Measurements from ENCODE around the gene KCNN3.

Gene KCNN3

GRCh38 chr1:154735061-154735803 lies 134.8 kb downstream of the KCNN3 start:
- Histone ChIP-seq H3K9ac (ENCODE audit: low read length) (no peak overlapping the region), H3K9me3 (ENCODE audit: control insufficient read depth, low read depth, low read length) (no peaks in the 10 kb centered on the region), H3K36me3 (ENCODE audit: control insufficient read depth, low read depth, low read length) (no peaks in the 10 kb centered on the region), H3K4me1 (ENCODE audit: control insufficient read depth, low read depth, low read length) (peaks cover 10% of the 10 kb centered on the region), H3K4me3 (ENCODE audit: low read length) (no peak overlapping the region), H3K27me3 (ENCODE audit: control insufficient read depth, insufficient read depth, low read length) (no peaks in the 10 kb centered on the region), H3K27ac (ENCODE audit: low read length) (no peak overlapping the region)

GRCh38 chr1:154733621-154734020 lies 136.5 kb downstream of the KCNN3 start:
- Histone ChIP-seq H3K36me3 (ENCODE audit: control insufficient read depth, low read depth, low read length) (no peaks in the 10 kb centered on the region), H3K9me3 (ENCODE audit: control insufficient read depth, low read depth, low read length) (no peaks in the 10 kb centered on the region), H3K27me3 (ENCODE audit: control insufficient read depth, insufficient read depth, low read length) (no peaks in the 10 kb centered on the region), H3K4me1 (ENCODE audit: control insufficient read depth, low read depth, low read length) (peaks cover 12% of the 10 kb centered on the region), H3K9ac (ENCODE audit: low read length) (no peak overlapping the region), H3K27ac (ENCODE audit: low read length) (no peak overlapping the region), H3K4me3 (ENCODE audit: low read length) (no peak overlapping the region)

DNA sequence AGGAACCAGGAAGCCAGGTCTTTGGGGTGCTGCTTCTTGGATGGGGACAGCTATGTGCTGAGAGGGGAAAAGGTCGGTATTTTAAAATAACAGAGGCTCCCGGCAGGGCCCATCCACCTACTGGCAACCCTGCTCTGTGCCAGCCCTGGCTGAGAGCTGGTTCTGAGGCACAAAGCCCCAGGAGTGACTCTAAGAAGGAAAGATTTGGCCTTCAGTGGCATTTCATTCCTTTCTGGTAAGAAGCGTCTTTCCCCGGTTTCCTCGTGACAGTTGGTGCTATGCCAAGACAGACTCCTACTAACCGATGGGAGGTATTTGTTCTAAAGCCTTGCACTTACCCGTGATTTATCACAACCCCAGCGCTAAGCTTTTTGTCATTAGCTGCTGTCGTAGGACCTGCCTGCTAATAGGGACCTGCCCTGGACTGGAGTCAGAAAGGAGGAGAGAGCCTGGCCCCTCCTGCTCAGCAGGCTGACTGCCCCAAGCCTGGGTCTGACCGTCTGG lies 139.0 kb downstream of the KCNN3 start:
- Histone ChIP-seq H3K27me3 (ENCODE audit: control insufficient read depth, insufficient read depth, low read length) (no peaks in the 10 kb centered on the region), H3K36me3 (ENCODE audit: control insufficient read depth, low read depth, low read length) (no peaks in the 10 kb centered on the region), H3K9me3 (ENCODE audit: control insufficient read depth, low read depth, low read length) (no peaks in the 10 kb centered on the region), H3K4me1 (ENCODE audit: control insufficient read depth, low read depth, low read length) (peaks cover 15% of the 10 kb centered on the region), H3K9ac (ENCODE audit: low read length) (peak overlapping the region; percentile 47), H3K27ac (ENCODE audit: low read length) (no peak overlapping the region), H3K4me3 (ENCODE audit: low read length) (no peak overlapping the region)

DNA sequence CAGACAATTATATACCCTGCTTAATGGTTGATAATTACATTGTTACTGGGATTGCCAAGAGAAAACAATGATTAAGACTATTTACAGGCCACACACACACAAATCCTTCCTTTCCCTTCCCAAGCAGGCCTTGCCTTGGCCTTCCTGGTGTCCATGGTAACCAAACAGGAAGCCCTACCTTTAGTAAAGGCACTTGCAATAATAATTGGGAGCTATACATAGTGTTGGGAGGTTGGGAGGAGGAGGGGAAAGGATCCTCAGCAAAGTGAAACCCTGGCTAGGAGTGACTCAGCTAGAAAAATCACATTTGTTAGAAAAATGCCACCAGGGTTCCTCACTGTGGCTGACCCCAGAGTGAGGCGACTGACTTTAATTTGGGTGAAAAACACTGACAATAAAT lies 139.8 kb downstream of the KCNN3 start:
- Histone ChIP-seq H3K36me3 (ENCODE audit: control insufficient read depth, low read depth, low read length) (no peaks in the 10 kb centered on the region), H3K9me3 (ENCODE audit: control insufficient read depth, low read depth, low read length) (no peaks in the 10 kb centered on the region), H3K27me3 (ENCODE audit: control insufficient read depth, insufficient read depth, low read length) (no peaks in the 10 kb centered on the region), H3K4me1 (ENCODE audit: control insufficient read depth, low read depth, low read length) (peaks cover 15% of the 10 kb centered on the region), H3K27ac (ENCODE audit: low read length) (peak overlapping the region; percentile 34), H3K4me3 (ENCODE audit: low read length) (no peak overlapping the region), H3K9ac (ENCODE audit: low read length) (peak overlapping the region; percentile 47)

- H3K27ac ChIP-seq (ENCODE audit: low read length) = no peak overlapping the region
- no peaks in the 10 kb centered on the region for H3K36me3 ChIP-seq (ENCODE audit: control insufficient read depth, low read depth, low read length)
- H3K9ac ChIP-seq (ENCODE audit: low read length) = no peak overlapping the region
- no peaks in the 10 kb centered on the region for H3K27me3 ChIP-seq (ENCODE audit: control insufficient read depth, insufficient read depth, low read length)
- H3K9me3 ChIP-seq (ENCODE audit: control insufficient read depth, low read depth, low read length) = no peaks in the 10 kb centered on the region
- peaks cover 15% of the 10 kb centered on the region for H3K4me1 ChIP-seq (ENCODE audit: control insufficient read depth, low read depth, low read length)
- H3K4me3 ChIP-seq (ENCODE audit: low read length) = no peak overlapping the region
Observed at GRCh38 chr1:154729577-154729976, 140.5 kb downstream of the KCNN3 start.

GRCh38 chr1:154729031-154729442 lies 141.0 kb downstream of the KCNN3 start:
- H3K4me3 ChIP-seq (ENCODE audit: low read length) = no peak overlapping the region
- H3K27ac ChIP-seq (ENCODE audit: low read length) = no peak overlapping the region
- H3K9ac ChIP-seq (ENCODE audit: low read length) = no peak overlapping the region
- H3K36me3 ChIP-seq (ENCODE audit: control insufficient read depth, low read depth, low read length) = no peaks in the 10 kb centered on the region
- H3K27me3 ChIP-seq (ENCODE audit: control insufficient read depth, insufficient read depth, low read length) = no peaks in the 10 kb centered on the region
- no peaks in the 10 kb centered on the region for H3K9me3 ChIP-seq (ENCODE audit: control insufficient read depth, low read depth, low read length)
- H3K4me1 ChIP-seq (ENCODE audit: control insufficient read depth, low read depth, low read length) = peaks cover 15% of the 10 kb centered on the region

- Histone ChIP-seq H3K9me3 (ENCODE audit: control insufficient read depth, low read depth, low read length) (no peaks in the 10 kb centered on the region), H3K36me3 (ENCODE audit: control insufficient read depth, low read depth, low read length) (no peaks in the 10 kb centered on the region), H3K9ac (ENCODE audit: low read length) (no peak overlapping the region), H3K27me3 (ENCODE audit: control insufficient read depth, insufficient read depth, low read length) (no peaks in the 10 kb centered on the region), H3K4me3 (ENCODE audit: low read length) (no peak overlapping the region), H3K4me1 (ENCODE audit: control insufficient read depth, low read depth, low read length) (peaks cover 15% of the 10 kb centered on the region), H3K27ac (ENCODE audit: low read length) (no peak overlapping the region)
Observed at GRCh38 chr1:154726896-154727753, 143.0 kb downstream of the KCNN3 start.

GRCh38 chr1:154726443-154726842 lies 143.6 kb downstream of the KCNN3 start:
- Histone ChIP-seq H3K36me3 (ENCODE audit: control insufficient read depth, low read depth, low read length) (no peaks in the 10 kb centered on the region), H3K4me3 (ENCODE audit: low read length) (no peak overlapping the region), H3K9me3 (ENCODE audit: control insufficient read depth, low read depth, low read length) (no peaks in the 10 kb centered on the region), H3K27ac (ENCODE audit: low read length) (no peak overlapping the region), H3K9ac (ENCODE audit: low read length) (no peak overlapping the region), H3K27me3 (ENCODE audit: control insufficient read depth, insufficient read depth, low read length) (no peaks in the 10 kb centered on the region), H3K4me1 (ENCODE audit: control insufficient read depth, low read depth, low read length) (peaks cover 15% of the 10 kb centered on the region)

DNA sequence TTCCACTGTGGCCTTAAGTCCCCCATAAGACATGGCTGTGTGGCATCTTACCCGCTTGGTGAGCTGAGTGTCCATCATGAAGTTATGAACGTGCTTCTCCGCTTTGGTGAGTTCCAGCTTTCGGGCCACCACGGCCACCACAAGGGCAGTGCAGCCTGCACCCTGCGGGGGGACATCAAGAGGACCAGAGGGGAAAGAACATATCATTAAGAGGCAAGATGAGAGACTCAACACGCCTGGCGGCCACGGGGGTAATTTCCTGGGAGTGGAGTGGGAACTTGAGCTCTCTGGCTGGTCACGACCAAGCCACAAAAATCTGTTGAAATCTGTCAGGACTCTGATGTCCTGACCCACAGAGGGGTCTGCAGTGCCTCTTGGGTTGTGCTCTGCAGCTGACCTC lies 144.2 kb downstream of the KCNN3 start:
- Histone ChIP-seq H3K36me3 (ENCODE audit: control insufficient read depth, low read depth, low read length) (no peaks in the 10 kb centered on the region), H3K4me1 (ENCODE audit: control insufficient read depth, low read depth, low read length) (peaks cover 12% of the 10 kb centered on the region), H3K9ac (ENCODE audit: low read length) (no peak overlapping the region), H3K4me3 (ENCODE audit: low read length) (no peak overlapping the region), H3K9me3 (ENCODE audit: control insufficient read depth, low read depth, low read length) (no peaks in the 10 kb centered on the region), H3K27me3 (ENCODE audit: control insufficient read depth, insufficient read depth, low read length) (no peaks in the 10 kb centered on the region), H3K27ac (ENCODE audit: low read length) (no peak overlapping the region)

DNA sequence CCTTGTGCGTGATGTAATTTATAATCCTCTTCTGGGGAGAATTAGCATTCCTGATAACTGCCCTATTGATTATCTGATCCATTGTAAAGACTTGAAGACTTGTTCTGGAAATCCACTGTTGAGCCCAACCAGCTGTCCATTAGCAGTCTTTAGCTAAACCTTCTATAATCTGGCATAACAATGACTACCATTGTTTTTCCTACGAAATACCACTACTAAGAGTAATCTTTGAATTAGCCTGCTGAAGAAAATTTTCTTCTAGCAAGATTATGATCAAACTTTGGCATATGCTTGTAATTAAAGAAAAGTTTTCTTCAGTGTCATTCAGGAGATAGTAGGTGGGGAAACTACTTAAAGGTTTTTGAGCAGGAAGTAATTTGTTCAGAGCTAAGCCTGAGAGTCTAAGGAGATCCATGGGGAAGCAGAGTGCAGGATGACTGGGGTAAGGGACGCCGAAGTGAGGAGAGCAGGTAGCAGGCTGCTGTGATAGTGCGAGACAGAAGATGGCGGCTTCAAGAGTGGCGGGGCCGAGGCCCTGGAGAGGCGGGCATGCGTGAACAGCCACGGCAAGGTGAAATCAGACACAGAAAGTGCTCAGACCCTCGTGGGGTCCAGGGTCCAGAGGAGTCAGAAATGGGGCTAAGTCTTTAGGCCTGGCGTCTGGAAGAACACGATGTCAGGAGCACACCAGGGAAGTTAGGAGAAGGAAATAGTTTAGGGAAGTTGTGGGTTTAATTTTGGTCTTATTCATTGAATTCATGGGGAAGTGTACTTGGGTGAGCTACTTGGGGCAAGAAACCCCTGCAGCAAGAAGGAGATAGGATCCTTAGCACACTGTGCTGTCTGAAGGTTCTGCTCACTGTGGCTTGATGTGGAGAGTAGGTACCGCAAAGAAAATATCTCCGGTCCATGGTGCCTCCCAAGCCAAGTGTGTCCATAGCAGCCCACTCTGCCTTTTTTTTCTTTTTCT lies 149.5 kb downstream of the KCNN3 start:
- Histone ChIP-seq H3K4me3 (ENCODE audit: low read length) (no peak overlapping the region), H3K4me1 (ENCODE audit: control insufficient read depth, low read depth, low read length) (no peaks in the 10 kb centered on the region), H3K27ac (ENCODE audit: low read length) (no peak overlapping the region), H3K27me3 (ENCODE audit: control insufficient read depth, insufficient read depth, low read length) (no peaks in the 10 kb centered on the region), H3K9me3 (ENCODE audit: control insufficient read depth, low read depth, low read length) (no peaks in the 10 kb centered on the region), H3K36me3 (ENCODE audit: control insufficient read depth, low read depth, low read length) (no peaks in the 10 kb centered on the region), H3K9ac (ENCODE audit: low read length) (no peak overlapping the region)
